PC-3 (cell line): ENCODE data around the gene CFAP210. TPM values are rescaled to one million over a fixed set of nuclear protein-coding genes. Genes with fewer than 3 reads are reported as not detected.
A peak's percentile ranks its signal among the peaks of the same experiment; 100 is the strongest.

Experiments used
- ATAC-seq: fragments of 200-7000 bp; cut with Tn5 transposase; 2 replicates; pipeline ENCODE4 v1.9.1; 2020; ENCODE audit warnings: mild to moderate bottlenecking, moderate library complexity
- BruUV-seq: library from RNA; stranded (reverse); fragments of 400-500 nt; replicated peaks from 2 replicates; lab custom pipeline; 2021; lab: Mats Ljungman, UMichigan
- CTCF ChIA-PET: fragments of 300-600 bp; sonication (Branson Sonifier 250); formaldehyde crosslinking; loops from one replicate; lab custom pipeline; 2022; ENCODE audit warnings: antibody characterized with exemption; lab: Charles Lee
- POLR2A ChIA-PET: fragments of 300-600 bp; sonication (Branson Sonifier 250); formaldehyde crosslinking; loops from one replicate; lab custom pipeline; 2022; ENCODE audit warnings: antibody characterized with exemption; ENCODE audit not compliant: unreplicated experiment; lab: Charles Lee
- DNase-seq: peaks from one replicate; pipeline ENCODE4 v3.0.0-alpha.2; 2015
- H2AFZ ChIP-seq: fragments of 300-600 bp; sonication (generic); 2 replicates; pipeline ENCODE4 v1.6.0; 2016; ENCODE audit warnings: antibody characterized with exemption, low read length
- H3F3A ChIP-seq: fragments of 300-600 bp; sonication (generic); one replicate; pipeline ENCODE4 v1.6.0; 2017; ENCODE audit warnings: antibody characterized with exemption, low read length, control low read depth, mild to moderate bottlenecking; ENCODE audit not compliant: unreplicated experiment
- H3K27ac ChIP-seq: fragments of 300-600 bp; sonication (generic); 2 replicates; pipeline ENCODE4 v1.5.1; 2016; ENCODE audit warnings: mild to moderate bottlenecking, low read length
- H3K27me3 ChIP-seq: fragments of 300-600 bp; sonication (generic); 2 replicates; pipeline ENCODE4 v1.6.1; 2016; ENCODE audit warnings: low read length, mixed read lengths
- H3K36me3 ChIP-seq: fragments of 300-600 bp; sonication (generic); 2 replicates; pipeline ENCODE4 v1.6.1; 2016; ENCODE audit warnings: low read depth, mixed run types, low read length, mixed read lengths
- H3K4me1 ChIP-seq: fragments of 300-600 bp; sonication (generic); 2 replicates; pipeline ENCODE4 v1.5.1; 2016; ENCODE audit warnings: low read length; ENCODE audit not compliant: insufficient read depth
- H3K4me2 ChIP-seq: fragments of 300-600 bp; sonication (generic); 2 replicates; pipeline ENCODE4 v1.6.0; 2016; ENCODE audit warnings: low read length
- H3K4me3 ChIP-seq: fragments of 300-600 bp; sonication (generic); 2 replicates; pipeline ENCODE4 v1.5.1; 2016; ENCODE audit warnings: mild to moderate bottlenecking, low read length, mixed read lengths
- H3K79me2 ChIP-seq: fragments of 300-600 bp; sonication (generic); 2 replicates; pipeline ENCODE4 v1.6.1; 2017; ENCODE audit warnings: low read length, mixed read lengths
- H3K9ac ChIP-seq: fragments of 300-600 bp; sonication (generic); 2 replicates; pipeline ENCODE4 v1.6.0; 2016; ENCODE audit warnings: mild to moderate bottlenecking, low read length
- H3K9me2 ChIP-seq: fragments of 300-600 bp; sonication (generic); replicated peaks from 2 replicates; pipeline ENCODE4 v1.6.1; 2016; ENCODE audit warnings: mixed run types, low read length, mixed read lengths
- H3K9me3 ChIP-seq: fragments of 300-600 bp; sonication (generic); 2 replicates; pipeline ENCODE4 v1.6.1; 2016; ENCODE audit warnings: low read length, mixed read lengths
- H4K20me1 ChIP-seq: fragments of 300-600 bp; sonication (generic); 2 replicates; pipeline ENCODE4 v1.6.1; 2016; ENCODE audit warnings: low read length, mixed read lengths
- EZH2 ChIP-seq: fragments of 300-600 bp; sonication (generic); IDR thresholded peaks from one replicate; pipeline ENCODE4 v1.6.1; 2017; ENCODE audit warnings: antibody characterized with exemption, mild to moderate bottlenecking, low read length; ENCODE audit not compliant: unreplicated experiment
- EZH2phosphoT487 ChIP-seq: fragments of 300-600 bp; sonication (generic); IDR thresholded peaks from 2 replicates; pipeline ENCODE4 v1.6.1; 2018; ENCODE audit warnings: mild to moderate bottlenecking, antibody characterized with exemption, low read length, borderline replicate concordance
- intact Hi-C: fragments of 100-400 bp; cut with micrococcal nuclease; formaldehyde crosslinking; loops from 2 replicates; pipeline ENCODE4 v1.9.0; 2023
- total RNA-seq: library from RNA; depleted of rRNA; stranded (reverse); fragments of >200 nt; gene quantifications from 2 replicates; pipeline ENCODE4 v1.2.3, GENCODE V29; 2014
- TF ChIP-seq, protein P1 (sequence below): fragments of 300-600 bp; sonication (generic); conservative IDR thresholded peaks from 2 replicates; pipeline ENCODE4 v1.5.1; 2017; ENCODE audit warnings: antibody characterized with exemption, low read depth, mild to moderate bottlenecking, low read length

CFAP210 gene
- total RNA-seq, 1 experiment from 2014 or later = not detected

DNA sequence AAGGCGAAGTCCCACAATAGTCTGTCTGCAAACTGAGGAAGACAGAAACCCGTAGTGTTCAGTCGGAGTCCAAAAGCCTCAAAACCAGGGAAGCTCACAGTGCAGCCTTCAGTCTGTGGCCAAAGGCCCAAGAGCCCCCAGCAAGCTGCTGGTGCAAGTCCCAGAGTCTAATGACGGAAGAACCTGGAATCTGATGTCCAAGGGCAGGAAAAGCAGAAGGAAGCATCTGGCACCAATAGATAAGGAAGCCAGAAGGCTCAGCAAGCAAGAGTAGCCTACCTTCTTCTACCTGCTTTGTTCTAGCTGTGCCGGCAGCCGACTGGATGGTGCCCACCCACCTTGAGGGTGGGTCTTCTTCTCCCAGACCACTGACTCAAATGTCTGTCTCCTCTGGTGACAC is 21.8 kb downstream of the CFAP210 start:
- H4K20me1 ChIP-seq = no peaks in the 10 kb centered on the region
- no peak for TF ChIP-seq EZH2
- no peak for TF ChIP-seq EZH2phosphoT487
- TF ChIP-seq, protein P1, sequence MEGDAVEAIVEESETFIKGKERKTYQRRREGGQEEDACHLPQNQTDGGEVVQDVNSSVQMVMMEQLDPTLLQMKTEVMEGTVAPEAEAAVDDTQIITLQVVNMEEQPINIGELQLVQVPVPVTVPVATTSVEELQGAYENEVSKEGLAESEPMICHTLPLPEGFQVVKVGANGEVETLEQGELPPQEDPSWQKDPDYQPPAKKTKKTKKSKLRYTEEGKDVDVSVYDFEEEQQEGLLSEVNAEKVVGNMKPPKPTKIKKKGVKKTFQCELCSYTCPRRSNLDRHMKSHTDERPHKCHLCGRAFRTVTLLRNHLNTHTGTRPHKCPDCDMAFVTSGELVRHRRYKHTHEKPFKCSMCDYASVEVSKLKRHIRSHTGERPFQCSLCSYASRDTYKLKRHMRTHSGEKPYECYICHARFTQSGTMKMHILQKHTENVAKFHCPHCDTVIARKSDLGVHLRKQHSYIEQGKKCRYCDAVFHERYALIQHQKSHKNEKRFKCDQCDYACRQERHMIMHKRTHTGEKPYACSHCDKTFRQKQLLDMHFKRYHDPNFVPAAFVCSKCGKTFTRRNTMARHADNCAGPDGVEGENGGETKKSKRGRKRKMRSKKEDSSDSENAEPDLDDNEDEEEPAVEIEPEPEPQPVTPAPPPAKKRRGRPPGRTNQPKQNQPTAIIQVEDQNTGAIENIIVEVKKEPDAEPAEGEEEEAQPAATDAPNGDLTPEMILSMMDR = no peak
- POLR2A ChIA-PET = no interaction called here
- H3K4me1 ChIP-seq = no peaks in the 10 kb centered on the region
- no peak overlapping the region for H2AFZ ChIP-seq
- no peak overlapping the region for H3K27ac ChIP-seq
- no peaks in the 10 kb centered on the region for H3K79me2 ChIP-seq
- no peaks in the 10 kb centered on the region for H3K36me3 ChIP-seq
- CTCF ChIA-PET = no interaction called here
- H3K9me3 ChIP-seq = no peaks in the 10 kb centered on the region
- no peaks in the 10 kb centered on the region for H3F3A ChIP-seq
- H3K27me3 ChIP-seq = no peaks in the 10 kb centered on the region
- H3K4me2 ChIP-seq = no peak overlapping the region
- intact Hi-C loops = no loop called here
- no peak overlapping the region for H3K4me3 ChIP-seq
- no peak for ATAC-seq
- no peak for DNase-seq
- H3K9me2 ChIP-seq = no peaks in the 10 kb centered on the region
- BruUV-seq = no TSS peak
- no peak overlapping the region for H3K9ac ChIP-seq

DNA sequence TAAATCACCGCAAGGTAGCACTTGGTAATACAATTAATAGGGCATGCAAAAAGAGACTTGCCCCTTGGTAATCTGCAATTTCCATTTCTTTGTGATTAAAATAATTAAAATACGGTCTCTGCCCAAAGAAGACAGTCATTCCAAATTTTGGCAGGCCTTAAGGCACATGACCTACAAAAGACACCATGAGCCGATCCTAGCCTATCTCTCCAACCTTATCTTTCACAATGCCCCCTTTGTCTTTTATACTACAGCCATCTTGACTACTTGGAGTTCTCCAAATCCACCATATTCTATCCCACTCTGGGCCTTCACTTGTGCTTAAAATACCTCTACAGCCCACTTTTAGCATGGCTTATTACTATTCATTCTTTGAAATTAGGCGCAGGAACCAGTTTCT is 23.3 kb downstream of the CFAP210 start:
- TF ChIP-seq EZH2 (no peak), EZH2phosphoT487 (no peak)
- TF ChIP-seq, protein P1 = no peak
- DNase-seq (no peak), ATAC-seq (no peak)
- H3F3A ChIP-seq = no peaks in the 10 kb centered on the region
- intact Hi-C loops = no loop called here
- no peak overlapping the region for H3K4me2 ChIP-seq
- no peaks in the 10 kb centered on the region for H3K36me3 ChIP-seq
- no peaks in the 10 kb centered on the region for H3K27me3 ChIP-seq
- CTCF ChIA-PET = no interaction called here
- no peak overlapping the region for H3K9ac ChIP-seq
- H3K9me2 ChIP-seq = no peaks in the 10 kb centered on the region; the same call in 1 of the 2 replicates
- BruUV-seq = no TSS peak
- H4K20me1 ChIP-seq = no peaks in the 10 kb centered on the region
- H3K9me3 ChIP-seq = no peaks in the 10 kb centered on the region
- H3K4me3 ChIP-seq = no peak overlapping the region
- H3K27ac ChIP-seq = no peak overlapping the region
- no peak overlapping the region for H2AFZ ChIP-seq
- POLR2A ChIA-PET = no interaction called here
- H3K79me2 ChIP-seq = no peaks in the 10 kb centered on the region
- H3K4me1 ChIP-seq = no peaks in the 10 kb centered on the region

DNA sequence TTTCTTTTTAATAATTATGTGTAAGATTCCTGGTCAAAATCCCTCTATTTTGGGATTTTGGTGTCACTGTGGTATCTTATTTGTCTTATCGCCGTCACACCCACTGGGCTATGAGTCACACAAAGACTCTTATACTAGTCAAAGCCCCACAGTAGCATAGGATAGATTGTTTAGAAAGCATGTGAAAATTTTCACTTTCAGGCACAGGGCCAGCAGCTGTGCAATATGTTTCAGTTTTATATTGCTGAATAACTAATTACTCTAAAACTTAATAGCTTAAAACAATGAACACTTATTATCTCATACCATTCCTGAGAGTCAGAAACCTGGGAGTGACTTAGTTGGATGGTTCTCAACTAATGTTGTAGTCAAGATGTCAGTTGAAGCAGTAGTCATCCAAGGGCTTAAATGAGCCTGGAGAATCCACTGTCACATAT is 24.0 kb downstream of the CFAP210 start:
- no peak overlapping the region for H3K4me2 ChIP-seq
- H3K4me3 ChIP-seq = no peak overlapping the region
- intact Hi-C loops = no loop called here
- no TSS peak for BruUV-seq
- no peak overlapping the region for H3K27ac ChIP-seq
- H3K9me2 ChIP-seq = no peaks in the 10 kb centered on the region; the same call in 1 of the 2 replicates
- TF ChIP-seq, protein P1 = no peak
- TF ChIP-seq EZH2phosphoT487 (no peak), EZH2 (no peak)
- no peaks in the 10 kb centered on the region for H3F3A ChIP-seq
- no peaks in the 10 kb centered on the region for H3K36me3 ChIP-seq
- ATAC-seq (peak; percentile 66), DNase-seq (peak; percentile 40)
- no peaks in the 10 kb centered on the region for H4K20me1 ChIP-seq
- ChIA-PET POLR2A (no interaction called here), CTCF (no interaction called here)
- no peaks in the 10 kb centered on the region for H3K4me1 ChIP-seq
- H3K27me3 ChIP-seq = no peaks in the 10 kb centered on the region
- no peaks in the 10 kb centered on the region for H3K79me2 ChIP-seq
- no peak overlapping the region for H3K9ac ChIP-seq
- H2AFZ ChIP-seq = no peak overlapping the region
- no peaks in the 10 kb centered on the region for H3K9me3 ChIP-seq
